ENCODE measurements around the gene MARCHF4.

GRCh38 chr2:216327447-216327935 is 44.8 kb downstream of the MARCHF4 start:
- TF ChIP-seq RAD21 (IDR thresholded peaks at IDR 0.05; ENCODE audit: low read depth) (no peak), TEAD4 (IDR thresholded peaks at IDR 0.05) (no peak), TCF12 (IDR thresholded peaks at IDR 0.05; ENCODE audit: low read depth) (no peak), FOXM1 (IDR thresholded peaks at IDR 0.05; ENCODE audit: borderline replicate concordance, low read depth) (no peak), REST (IDR thresholded peaks at IDR 0.05; ENCODE audit: low read depth) (no peak), EP300 (IDR thresholded peaks at IDR 0.05; ENCODE audit: borderline replicate concordance) (no peak), EGR1 (IDR thresholded peaks at IDR 0.05) (no peak), TAF1 (IDR thresholded peaks at IDR 0.05; ENCODE audit: low read depth) (no peak), CEBPB (IDR thresholded peaks at IDR 0.05) (no peak), YY1 (IDR thresholded peaks at IDR 0.05; ENCODE audit: low read depth) (no peak)
